ENCODE results near the gene BYSL. TPM values are rescaled to one million over a fixed set of nuclear protein-coding genes. Genes with fewer than 3 reads are reported as not detected.
A peak's percentile ranks its signal among the peaks of the same experiment; 100 is the strongest.

BYSL gene
- total and polyA plus RNA-seq, 9 of the 15 experiments (the other 6 are each of a cell fraction or from before 2014, with no cell fraction given), result 22.2 to 92.3 (median 53.4) TPM

- peak; percentile 0; the same call in 2 of the 3 replicates for ATAC-seq
- peak; percentile 75 for FAIRE-seq
- peak overlapping the region; percentile 81; the same call in 1 of the 2 replicates for H3K4me3 ChIP-seq
- H3K27ac ChIP-seq (ENCODE audit: extremely low read depth, low read depth, low read length), result peak overlapping the region; percentile 72
- peaks cover 83% of the 10 kb centered on the region for H3K79me2 ChIP-seq (ENCODE audit: control insufficient read depth, insufficient read depth, low read length)
- H3K9me1 ChIP-seq (ENCODE audit: control insufficient read depth, insufficient read depth, low read length), result no peaks in the 10 kb centered on the region
- peak overlapping the region; percentile 46 to 84; a peak in 3 of 4 replicates for H3K9ac ChIP-seq (ENCODE audit: insufficient read depth in 1 of 2, low read depth in 2 of 2, low read length in 2 of 2)
- ChIA-PET POLR2A (interaction anchor here (0.6 to 13.7 kb wide), 13 partner anchors 8 to 1576 kb away, joined by 3 to 166 read pairs (median 6); partner anchors contain the start of genes BYSL, MED20 and TAF8), CTCF (ENCODE audit: low intra/inter-chr PET ratio) (interaction anchor here (0.9 to 3.2 kb wide), 3 partner anchors 91 to 137 kb away, joined by 4 to 33 read pairs (median 5); no protein-coding TSS in a partner anchor)
- H3K36me3 ChIP-seq (ENCODE audit: control insufficient read depth, insufficient read depth, low read length), result peaks cover 69% of the 10 kb centered on the region
- DNase-seq (ENCODE audit: extremely low read depth in 1 of 4, low spot score in 3 of 4), result peak in 2 of 4 experiments; percentile 75 to 90
- H3K9me3 ChIP-seq (replicated peaks; ENCODE audit: control insufficient read depth, insufficient read depth, low read depth, low read length), result no peaks in the 10 kb centered on the region
- in situ Hi-C loops (cut with MboI) (loop anchor here (5.0 kb wide), 1 partner anchor 104 kb away; no protein-coding TSS in a partner anchor), intact Hi-C loops (cut with micrococcal nuclease) (loop anchor here (2.0 to 10.0 kb wide), 4 partner anchors 93 to 279 kb away; partner anchors contain the start of genes GUCA1B, MRPS10 and TOMM6)
- peaks cover 58 to 69% of the 10 kb centered on the region in 2 experiments for H3K4me1 ChIP-seq (replicated peaks in 1 of 2; ENCODE audit: control insufficient read depth in 2 of 2, insufficient read depth in 2 of 2, low read length in 2 of 2)
- H2AFZ ChIP-seq (ENCODE audit: low read depth, low read length), result no peak overlapping the region
- WGBS (ENCODE audit: insufficient coverage, low coverage, missing lambda C conversion rate), result 27% methylated on average over 4 of the region's 4 CpGs
- BruUV-seq (replicated peaks), result no TSS peak
- peaks cover 18% of the 10 kb centered on the region for H4K20me1 ChIP-seq (replicated peaks; ENCODE audit: control insufficient read depth, insufficient read depth, low read length)
- no peaks in the 10 kb centered on the region for H3K27me3 ChIP-seq (ENCODE audit: control insufficient read depth in 2 of 2, insufficient read depth in 2 of 2, low read length in 2 of 2)
- H3K4me2 ChIP-seq (ENCODE audit: insufficient read depth, low read length), result peak overlapping the region; percentile 90
- TF ChIP-seq GATAD2A (IDR thresholded peaks at IDR 0.05) (no peak), BCLAF1 (IDR thresholded peaks at IDR 0.05; ENCODE audit: borderline replicate concordance in 1 of 2, control insufficient read depth in 1 of 2, low read depth in 2 of 2, low read length in 1 of 2) (no peak), ZC3H11A (IDR thresholded peaks at IDR 0.05; ENCODE audit: low read depth, low read length) (no peak), NCOA6 (IDR thresholded peaks at IDR 0.05) (no peak), DPF2 (IDR thresholded peaks at IDR 0.05) (peak; percentile 22; the same call in 1 of the 2 replicates), EGR1 (conservative IDR thresholded peaks at IDR 0.05) (no peak), TAL1 (IDR thresholded peaks at IDR 0.05) (no peak), ZNF121 (CRISPR knock-in tag; conservative IDR thresholded peaks at IDR 0.05) (no peak), CEBPB (tag; IDR thresholded peaks at IDR 0.05) (peak; percentile 85), E2F1 (CRISPR knock-in tag; IDR thresholded peaks at IDR 0.05) (no peak), UBTF (IDR thresholded peaks at IDR 0.05; ENCODE audit: borderline replicate concordance in 1 of 2, low read depth in 2 of 2, low read length in 2 of 2) (no peak), TOE1 (IDR thresholded peaks at IDR 0.05; ENCODE audit: borderline replicate concordance) (no peak), TOE1 (CRISPR knock-in tag; IDR thresholded peaks at IDR 0.05; ENCODE audit: borderline replicate concordance, low read depth) (no peak), ELF2 (CRISPR knock-in tag; IDR thresholded peaks at IDR 0.05) (0 out of 2 replicates have a peak, but pooled peaks have one; percentile 33)
Measured at GRCh38 chr6:41937861-41938574, 16.7 kb downstream of the BYSL start.
